ENCODE data around the gene TYW5. TPM values are rescaled to one million over a fixed set of nuclear protein-coding genes. Genes with fewer than 3 reads are reported as not detected.

TYW5 gene
- total and polyA plus RNA-seq, 2 of the 13 experiments (the other 11 are each of a cell fraction or from before 2014, with no cell fraction given) = 8.3 to 14.6 TPM

GRCh38 chr2:199977984-199978415, 22.7 kb upstream of the TYW5 start (continued):
- TF ChIP-seq CAMTA2 (CRISPR knock-in tag; IDR thresholded peaks at IDR 0.05; ENCODE audit: borderline replicate concordance) = no peak
- TF ChIP-seq HCFC1 (IDR thresholded peaks at IDR 0.05; ENCODE audit: low read depth, low read length) = no peak
- TF ChIP-seq ZNF3 (CRISPR knock-in tag; IDR thresholded peaks at IDR 0.05) = no peak
- TF ChIP-seq, protein P1, sequence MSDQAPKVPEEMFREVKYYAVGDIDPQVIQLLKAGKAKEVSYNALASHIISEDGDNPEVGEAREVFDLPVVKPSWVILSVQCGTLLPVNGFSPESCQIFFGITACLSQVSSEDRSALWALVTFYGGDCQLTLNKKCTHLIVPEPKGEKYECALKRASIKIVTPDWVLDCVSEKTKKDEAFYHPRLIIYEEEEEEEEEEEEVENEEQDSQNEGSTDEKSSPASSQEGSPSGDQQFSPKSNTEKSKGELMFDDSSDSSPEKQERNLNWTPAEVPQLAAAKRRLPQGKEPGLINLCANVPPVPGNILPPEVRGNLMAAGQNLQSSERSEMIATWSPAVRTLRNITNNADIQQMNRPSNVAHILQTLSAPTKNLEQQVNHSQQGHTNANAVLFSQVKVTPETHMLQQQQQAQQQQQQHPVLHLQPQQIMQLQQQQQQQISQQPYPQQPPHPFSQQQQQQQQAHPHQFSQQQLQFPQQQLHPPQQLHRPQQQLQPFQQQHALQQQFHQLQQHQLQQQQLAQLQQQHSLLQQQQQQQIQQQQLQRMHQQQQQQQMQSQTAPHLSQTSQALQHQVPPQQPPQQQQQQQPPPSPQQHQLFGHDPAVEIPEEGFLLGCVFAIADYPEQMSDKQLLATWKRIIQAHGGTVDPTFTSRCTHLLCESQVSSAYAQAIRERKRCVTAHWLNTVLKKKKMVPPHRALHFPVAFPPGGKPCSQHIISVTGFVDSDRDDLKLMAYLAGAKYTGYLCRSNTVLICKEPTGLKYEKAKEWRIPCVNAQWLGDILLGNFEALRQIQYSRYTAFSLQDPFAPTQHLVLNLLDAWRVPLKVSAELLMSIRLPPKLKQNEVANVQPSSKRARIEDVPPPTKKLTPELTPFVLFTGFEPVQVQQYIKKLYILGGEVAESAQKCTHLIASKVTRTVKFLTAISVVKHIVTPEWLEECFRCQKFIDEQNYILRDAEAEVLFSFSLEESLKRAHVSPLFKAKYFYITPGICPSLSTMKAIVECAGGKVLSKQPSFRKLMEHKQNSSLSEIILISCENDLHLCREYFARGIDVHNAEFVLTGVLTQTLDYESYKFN (CRISPR knock-in tag; conservative IDR thresholded peaks at IDR 0.05) = peak; percentile 35
- TF ChIP-seq, protein P2, sequence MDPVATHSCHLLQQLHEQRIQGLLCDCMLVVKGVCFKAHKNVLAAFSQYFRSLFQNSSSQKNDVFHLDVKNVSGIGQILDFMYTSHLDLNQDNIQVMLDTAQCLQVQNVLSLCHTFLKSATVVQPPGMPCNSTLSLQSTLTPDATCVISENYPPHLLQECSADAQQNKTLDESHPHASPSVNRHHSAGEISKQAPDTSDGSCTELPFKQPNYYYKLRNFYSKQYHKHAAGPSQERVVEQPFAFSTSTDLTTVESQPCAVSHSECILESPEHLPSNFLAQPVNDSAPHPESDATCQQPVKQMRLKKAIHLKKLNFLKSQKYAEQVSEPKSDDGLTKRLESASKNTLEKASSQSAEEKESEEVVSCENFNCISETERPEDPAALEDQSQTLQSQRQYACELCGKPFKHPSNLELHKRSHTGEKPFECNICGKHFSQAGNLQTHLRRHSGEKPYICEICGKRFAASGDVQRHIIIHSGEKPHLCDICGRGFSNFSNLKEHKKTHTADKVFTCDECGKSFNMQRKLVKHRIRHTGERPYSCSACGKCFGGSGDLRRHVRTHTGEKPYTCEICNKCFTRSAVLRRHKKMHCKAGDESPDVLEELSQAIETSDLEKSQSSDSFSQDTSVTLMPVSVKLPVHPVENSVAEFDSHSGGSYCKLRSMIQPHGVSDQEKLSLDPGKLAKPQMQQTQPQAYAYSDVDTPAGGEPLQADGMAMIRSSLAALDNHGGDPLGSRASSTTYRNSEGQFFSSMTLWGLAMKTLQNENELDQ (CRISPR knock-in tag; IDR thresholded peaks at IDR 0.05; ENCODE audit: borderline replicate concordance) = no peak
- no peak for TF ChIP-seq ZNF839 (CRISPR knock-in tag; IDR thresholded peaks at IDR 0.05; ENCODE audit: borderline replicate concordance)
- no peak for TF ChIP-seq RELA (CRISPR knock-in tag; IDR thresholded peaks at IDR 0.05)
- no peak for TF ChIP-seq ZNF382 (CRISPR knock-in tag; IDR thresholded peaks at IDR 0.05; ENCODE audit: borderline replicate concordance)
- no peak for TF ChIP-seq NFIB (CRISPR knock-in tag; IDR thresholded peaks at IDR 0.05; ENCODE audit: borderline replicate concordance)
- TF ChIP-seq, protein P3, sequence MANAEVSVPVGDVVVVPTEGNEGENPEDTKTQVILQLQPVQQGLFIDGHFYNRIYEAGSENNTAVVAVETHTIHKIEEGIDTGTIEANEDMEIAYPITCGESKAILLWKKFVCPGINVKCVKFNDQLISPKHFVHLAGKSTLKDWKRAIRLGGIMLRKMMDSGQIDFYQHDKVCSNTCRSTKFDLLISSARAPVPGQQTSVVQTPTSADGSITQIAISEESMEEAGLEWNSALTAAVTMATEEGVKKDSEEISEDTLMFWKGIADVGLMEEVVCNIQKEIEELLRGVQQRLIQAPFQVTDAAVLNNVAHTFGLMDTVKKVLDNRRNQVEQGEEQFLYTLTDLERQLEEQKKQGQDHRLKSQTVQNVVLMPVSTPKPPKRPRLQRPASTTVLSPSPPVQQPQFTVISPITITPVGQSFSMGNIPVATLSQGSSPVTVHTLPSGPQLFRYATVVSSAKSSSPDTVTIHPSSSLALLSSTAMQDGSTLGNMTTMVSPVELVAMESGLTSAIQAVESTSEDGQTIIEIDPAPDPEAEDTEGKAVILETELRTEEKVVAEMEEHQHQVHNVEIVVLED (CRISPR knock-in tag; IDR thresholded peaks at IDR 0.05; ENCODE audit: borderline replicate concordance) = no peak
- no peak for TF ChIP-seq DZIP1 (CRISPR knock-in tag; IDR thresholded peaks at IDR 0.05)
- TF ChIP-seq ZNF792 (CRISPR knock-in tag; IDR thresholded peaks at IDR 0.05) = no peak
- TF ChIP-seq ZNF496 (CRISPR knock-in tag; IDR thresholded peaks at IDR 0.05; ENCODE audit: insufficient replicate concordance) = no peak
- no peak for TF ChIP-seq RNF2 (conservative IDR thresholded peaks at IDR 0.05; ENCODE audit: low read depth)
- TF ChIP-seq ZMAT5 (CRISPR knock-in tag; IDR thresholded peaks at IDR 0.05; ENCODE audit: borderline replicate concordance, low read depth) = no peak
- TF ChIP-seq JUND (CRISPR knock-in tag; IDR thresholded peaks at IDR 0.05) = 0 out of 2 replicates have a peak, but pooled peaks have one; percentile 12
